Measurements from ENCODE around the gene ROR1. TPM values are rescaled to one million over a fixed set of nuclear protein-coding genes. Genes with fewer than 3 reads are reported as not detected.

Gene ROR1
- total and polyA plus RNA-seq, 9 of the 15 experiments (the other 6 are each of a cell fraction or from before 2014, with no cell fraction given) = 0.02 TPM; not detected in 8

- TF ChIP-seq IRF1 (CRISPR knock-in tag; IDR thresholded peaks at IDR 0.05; ENCODE audit: borderline replicate concordance) (no peak), ZBTB40 (IDR thresholded peaks at IDR 0.05) (no peak), ZBTB40 (CRISPR knock-in tag; IDR thresholded peaks at IDR 0.05) (no peak), ZNF717 (CRISPR knock-in tag; IDR thresholded peaks at IDR 0.05) (no peak), MAFG (tag; conservative IDR thresholded peaks at IDR 0.05) (no peak), KDM2B (CRISPR knock-in tag; IDR thresholded peaks at IDR 0.05) (no peak), SMARCB1 (IDR thresholded peaks at IDR 0.05; ENCODE audit: insufficient read length, low read depth) (no peak), ELF1 (tag; IDR thresholded peaks at IDR 0.05) (no peak), GATA2 (CRISPR knock-in tag; IDR thresholded peaks at IDR 0.05) (no peak), TOE1 (IDR thresholded peaks at IDR 0.05; ENCODE audit: borderline replicate concordance) (no peak), TOE1 (CRISPR knock-in tag; IDR thresholded peaks at IDR 0.05; ENCODE audit: borderline replicate concordance, low read depth) (no peak), NR0B1 (IDR thresholded peaks at IDR 0.05; ENCODE audit: partially characterized antibody) (no peak), TEAD4 (IDR thresholded peaks at IDR 0.05; ENCODE audit: low read length) (no peak), TEAD4 (CRISPR knock-in tag; IDR thresholded peaks at IDR 0.05; ENCODE audit: borderline replicate concordance) (no peak), POLR2B (IDR thresholded peaks at IDR 0.05; ENCODE audit: low read depth, partially characterized antibody) (no peak), GABPA (tag; conservative IDR thresholded peaks at IDR 0.05; ENCODE audit: low read depth) (no peak), CTCF (IDR thresholded peaks at IDR 0.05 in 2 of 3, conservative IDR thresholded peaks at IDR 0.05 in 1 of 3; ENCODE audit: insufficient read depth in 2 of 3, low read depth in 1 of 3, low read length in 3 of 3) (no peak)
These were observed 83.1 kb downstream of the ROR1 start (continued) for GRCh38 chr1:63856924-63857323.
